Measurements from ENCODE around the gene KLK12.

The KLK12 gene

GRCh38 chr19:51065221-51065960 lies 30.6 kb upstream of the KLK12 start:
- Mint-ChIP-seq H3K27me3 (ENCODE audit: low read depth) (peaks cover 19% of the 10 kb centered on the region), H3K9me3 (no peaks in the 10 kb centered on the region), H3K27ac (no peak overlapping the region), H3K4me1 (ENCODE audit: low read depth) (no peaks in the 10 kb centered on the region), H3K36me3 (ENCODE audit: low read depth) (no peaks in the 10 kb centered on the region), H3K4me3 (peak overlapping the region; percentile 15)
- DNase-seq (ENCODE audit: low spot score) = no peak

DNA sequence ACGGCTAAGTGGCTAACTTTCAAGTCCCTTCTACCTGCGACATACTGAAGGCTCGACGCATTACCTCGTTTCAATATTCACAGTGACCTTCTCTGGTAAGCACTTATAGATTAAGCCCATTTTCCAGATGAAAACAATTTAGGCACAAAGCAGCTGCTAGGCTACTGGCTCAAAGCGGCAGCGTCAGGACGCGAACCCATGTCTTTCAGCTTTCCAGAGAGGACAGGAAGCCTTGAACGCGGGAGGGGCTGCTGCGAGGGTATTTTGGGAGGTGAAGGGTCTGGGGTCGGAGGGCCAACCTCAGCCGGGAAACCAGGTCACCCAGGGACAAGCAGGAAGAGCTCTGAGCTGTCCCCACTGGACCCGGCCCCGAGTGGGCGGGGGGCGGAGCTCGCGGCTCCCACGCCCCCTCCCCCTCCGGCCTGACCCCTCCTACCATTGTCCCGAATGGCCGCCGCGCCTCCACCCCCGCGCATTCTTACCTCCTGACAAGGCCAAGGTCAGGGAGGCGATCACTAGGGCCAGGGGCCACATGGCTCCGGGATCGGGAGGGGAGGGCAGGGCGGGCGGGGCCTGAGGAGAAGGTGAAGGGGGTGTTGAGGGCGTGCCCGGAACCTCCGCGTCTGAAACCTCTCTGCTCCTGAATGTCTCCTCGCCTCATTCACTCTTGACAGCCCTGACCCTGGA lies 29.9 kb upstream of the KLK12 start, which contains the start of gene KLK13:
Gene KLK13 (minus strand): TSS at position 559 of the 687 bp plus-strand sequence. CDS start 25 bp downstream, at position 534.
- H3K9me3 Mint-ChIP-seq = no peaks in the 10 kb centered on the region
- H3K4me1 Mint-ChIP-seq (ENCODE audit: low read depth) = no peaks in the 10 kb centered on the region
- peaks cover 19% of the 10 kb centered on the region for H3K27me3 Mint-ChIP-seq (ENCODE audit: low read depth)
- H3K4me3 Mint-ChIP-seq = peak within 1 kb of the TSS; percentile 15
- no peak within 1 kb of the TSS for H3K27ac Mint-ChIP-seq
- DNase-seq (ENCODE audit: low spot score) = no peak
- H3K36me3 Mint-ChIP-seq (ENCODE audit: low read depth) = no peaks in the 10 kb centered on the region

DNA sequence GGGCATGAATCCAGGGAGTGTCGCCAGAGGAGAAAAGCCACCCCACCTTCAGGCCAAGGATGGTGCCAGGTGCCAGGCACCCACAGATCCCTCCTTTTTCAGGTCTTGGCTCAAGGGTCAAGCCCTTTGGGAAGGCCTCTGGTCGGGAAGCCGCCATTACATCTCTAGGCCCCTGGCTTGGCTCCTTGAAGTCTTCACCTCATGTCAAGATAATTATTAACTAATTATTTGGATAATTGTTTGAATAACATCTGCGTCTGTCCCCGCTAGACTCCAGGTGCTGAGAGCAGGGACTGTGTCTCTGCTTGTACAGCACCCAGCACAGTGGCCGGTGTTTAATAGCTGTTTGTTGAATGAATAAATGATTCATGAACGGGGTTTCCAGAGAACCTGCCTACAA lies 28.9 kb upstream of the KLK12 start:
- Mint-ChIP-seq H3K4me3 (no peak overlapping the region), H3K9me3 (no peaks in the 10 kb centered on the region)

DNA sequence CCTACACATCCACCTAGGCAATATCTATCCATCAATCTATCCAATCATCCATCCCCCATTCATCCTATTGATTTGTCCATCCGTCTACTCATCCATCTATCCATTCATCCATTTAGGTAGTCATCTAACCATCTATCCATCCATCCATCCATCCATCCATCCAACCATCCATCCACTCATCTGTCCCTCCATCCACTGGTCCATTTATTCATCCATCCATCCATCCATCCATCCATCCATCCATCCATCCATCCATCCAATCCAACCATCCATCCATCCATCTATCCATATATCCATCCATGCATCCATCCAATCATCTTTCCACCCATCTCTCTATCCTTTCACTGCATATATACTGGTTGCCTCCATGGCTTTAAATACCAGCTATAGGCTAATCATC lies 26.2 kb upstream of the KLK12 start:
- Mint-ChIP-seq H3K4me1 (ENCODE audit: low read depth) (no peaks in the 10 kb centered on the region), H3K9me3 (no peaks in the 10 kb centered on the region), H3K36me3 (ENCODE audit: low read depth) (no peaks in the 10 kb centered on the region), H3K27me3 (ENCODE audit: low read depth) (peaks cover 13% of the 10 kb centered on the region), H3K4me3 (no peak overlapping the region), H3K27ac (no peak overlapping the region)
- no peak for DNase-seq (ENCODE audit: low spot score)

More for the DNA sequence above, 28.9 kb upstream of the KLK12 start:
- no peak for DNase-seq (ENCODE audit: low spot score)
- Mint-ChIP-seq H3K36me3 (ENCODE audit: low read depth) (no peaks in the 10 kb centered on the region), H3K27ac (no peak overlapping the region), H3K27me3 (ENCODE audit: low read depth) (peaks cover 19% of the 10 kb centered on the region), H3K4me1 (ENCODE audit: low read depth) (no peaks in the 10 kb centered on the region)

- no peak overlapping the region for H3K4me3 Mint-ChIP-seq
- H3K9me3 Mint-ChIP-seq = no peaks in the 10 kb centered on the region
- H3K27ac Mint-ChIP-seq = no peak overlapping the region
- no peaks in the 10 kb centered on the region for H3K4me1 Mint-ChIP-seq (ENCODE audit: low read depth)
- H3K36me3 Mint-ChIP-seq (ENCODE audit: low read depth) = no peaks in the 10 kb centered on the region
- DNase-seq (ENCODE audit: low spot score) = no peak
- peaks cover 13% of the 10 kb centered on the region for H3K27me3 Mint-ChIP-seq (ENCODE audit: low read depth)
These were observed 25.5 kb upstream of the KLK12 start for GRCh38 chr19:51060336-51060735.

DNA sequence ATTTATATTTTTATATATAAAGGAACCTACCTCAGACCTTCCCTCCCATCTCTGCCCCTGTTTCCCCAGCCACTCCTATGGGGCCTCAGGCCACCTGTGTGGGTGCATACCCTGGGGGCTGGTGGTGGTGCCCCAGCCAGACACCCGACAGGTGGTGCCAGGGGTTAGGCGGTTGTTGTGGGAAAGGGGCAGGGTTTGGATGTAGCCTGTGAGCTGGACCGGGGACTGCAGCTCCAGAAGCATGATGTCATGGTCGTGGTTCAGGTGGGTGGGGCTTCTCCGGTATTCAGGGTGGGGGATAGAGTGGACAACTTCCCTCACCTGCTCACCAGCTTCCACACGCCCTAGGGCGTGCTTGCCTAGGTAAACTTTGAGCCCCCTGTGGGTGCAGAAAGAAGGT lies 24.9 kb upstream of the KLK12 start:
- DNase-seq (ENCODE audit: low spot score) = no peak
- no peak overlapping the region for H3K4me3 Mint-ChIP-seq
- H3K36me3 Mint-ChIP-seq (ENCODE audit: low read depth) = no peaks in the 10 kb centered on the region
- no peaks in the 10 kb centered on the region for H3K9me3 Mint-ChIP-seq
- H3K27me3 Mint-ChIP-seq (ENCODE audit: low read depth) = peaks cover 13% of the 10 kb centered on the region
- no peak overlapping the region for H3K27ac Mint-ChIP-seq
- no peaks in the 10 kb centered on the region for H3K4me1 Mint-ChIP-seq (ENCODE audit: low read depth)

- H3K4me3 Mint-ChIP-seq = no peak overlapping the region
- no peak for DNase-seq (ENCODE audit: low spot score)
- no peaks in the 10 kb centered on the region for H3K4me1 Mint-ChIP-seq (ENCODE audit: low read depth)
- H3K9me3 Mint-ChIP-seq = no peaks in the 10 kb centered on the region
- H3K36me3 Mint-ChIP-seq (ENCODE audit: low read depth) = no peaks in the 10 kb centered on the region
- H3K27ac Mint-ChIP-seq = no peak overlapping the region
- H3K27me3 Mint-ChIP-seq (ENCODE audit: low read depth) = peaks cover 15% of the 10 kb centered on the region
These were observed 21.1 kb upstream of the KLK12 start for GRCh38 chr19:51055866-51056265.

DNA sequence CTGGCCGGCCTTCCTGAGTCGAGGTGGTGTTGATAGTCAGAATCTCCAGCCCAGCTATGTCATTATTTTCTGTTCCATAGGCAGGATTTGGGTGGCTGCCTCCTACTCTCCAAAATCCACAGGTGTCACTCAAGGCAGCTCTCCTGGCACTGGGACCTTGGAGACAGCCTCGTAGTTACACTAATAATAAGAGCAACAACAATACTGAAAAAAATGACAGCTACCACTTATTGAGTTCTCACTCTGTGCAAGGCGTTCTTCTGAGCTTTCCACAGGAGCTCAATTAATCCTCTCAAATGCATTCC lies 12.2 kb upstream of the KLK12 start:
- Mint-ChIP-seq H3K27ac (no peak overlapping the region), H3K9me3 (no peaks in the 10 kb centered on the region), H3K27me3 (ENCODE audit: low read depth) (peaks cover 9% of the 10 kb centered on the region), H3K36me3 (ENCODE audit: low read depth) (no peaks in the 10 kb centered on the region), H3K4me3 (no peak overlapping the region), H3K4me1 (ENCODE audit: low read depth) (no peaks in the 10 kb centered on the region)
- no peak for DNase-seq (ENCODE audit: low spot score)

- H3K36me3 Mint-ChIP-seq (ENCODE audit: low read depth) = no peaks in the 10 kb centered on the region
- H3K4me1 Mint-ChIP-seq (ENCODE audit: low read depth) = no peaks in the 10 kb centered on the region
- H3K4me3 Mint-ChIP-seq = no peak overlapping the region
- H3K27me3 Mint-ChIP-seq (ENCODE audit: low read depth) = peaks cover 9% of the 10 kb centered on the region
- H3K9me3 Mint-ChIP-seq = no peaks in the 10 kb centered on the region
- DNase-seq (ENCODE audit: low spot score) = no peak
- H3K27ac Mint-ChIP-seq = no peak overlapping the region
These were observed 9.5 kb upstream of the KLK12 start for GRCh38 chr19:51044327-51044726.

- no peak overlapping the region for H3K27ac Mint-ChIP-seq
- DNase-seq (ENCODE audit: low spot score) = no peak
- no peak overlapping the region for H3K4me3 Mint-ChIP-seq
- no peaks in the 10 kb centered on the region for H3K36me3 Mint-ChIP-seq (ENCODE audit: low read depth)
- no peaks in the 10 kb centered on the region for H3K9me3 Mint-ChIP-seq
- H3K27me3 Mint-ChIP-seq (ENCODE audit: low read depth) = peaks cover 9% of the 10 kb centered on the region
- no peaks in the 10 kb centered on the region for H3K4me1 Mint-ChIP-seq (ENCODE audit: low read depth)
These were observed 8.7 kb upstream of the KLK12 start for GRCh38 chr19:51043497-51043896.

- DNase-seq (ENCODE audit: low spot score) = no peak
- Mint-ChIP-seq H3K4me3 (no peak overlapping the region), H3K27ac (no peak overlapping the region), H3K9me3 (no peaks in the 10 kb centered on the region), H3K4me1 (ENCODE audit: low read depth) (no peaks in the 10 kb centered on the region), H3K27me3 (ENCODE audit: low read depth) (no peaks in the 10 kb centered on the region), H3K36me3 (ENCODE audit: low read depth) (no peaks in the 10 kb centered on the region)
These were observed 5.3 kb upstream of the KLK12 start for GRCh38 chr19:51040151-51040550.

DNA sequence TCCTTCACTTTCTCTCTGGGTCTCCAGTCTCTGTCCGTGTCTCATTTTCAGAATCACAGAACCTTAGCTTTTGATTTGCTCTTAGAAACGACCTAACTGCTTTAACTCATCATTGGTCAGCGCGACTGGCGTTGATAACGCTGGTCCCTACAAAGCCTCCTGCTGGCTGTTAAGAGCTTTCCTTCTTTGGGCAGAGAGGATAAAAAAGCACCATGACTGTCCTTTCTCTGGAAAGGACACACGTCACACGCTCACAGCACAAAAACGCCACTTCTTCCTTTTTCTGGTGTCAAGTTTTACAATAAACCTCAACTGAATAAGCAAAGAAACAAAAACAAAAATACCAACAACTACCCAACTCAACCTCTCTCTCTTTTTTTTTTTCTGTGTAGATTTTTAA lies 1.7 kb upstream of the KLK12 start:
- peaks cover 3% of the 10 kb centered on the region for H3K27me3 Mint-ChIP-seq (ENCODE audit: low read depth)
- H3K9me3 Mint-ChIP-seq = no peaks in the 10 kb centered on the region
- no peak overlapping the region for H3K4me3 Mint-ChIP-seq
- H3K4me1 Mint-ChIP-seq (ENCODE audit: low read depth) = no peaks in the 10 kb centered on the region
- no peak for DNase-seq (ENCODE audit: low spot score)
- no peak overlapping the region for H3K27ac Mint-ChIP-seq
- no peaks in the 10 kb centered on the region for H3K36me3 Mint-ChIP-seq (ENCODE audit: low read depth)

- Mint-ChIP-seq H3K36me3 (ENCODE audit: low read depth) (no peaks in the 10 kb centered on the region), H3K27me3 (ENCODE audit: low read depth) (peaks cover 3% of the 10 kb centered on the region)
- no peak for DNase-seq (ENCODE audit: low spot score)
These were observed 2.9 kb downstream of the KLK12 start for GRCh38 chr19:51031880-51032225.

DNA sequence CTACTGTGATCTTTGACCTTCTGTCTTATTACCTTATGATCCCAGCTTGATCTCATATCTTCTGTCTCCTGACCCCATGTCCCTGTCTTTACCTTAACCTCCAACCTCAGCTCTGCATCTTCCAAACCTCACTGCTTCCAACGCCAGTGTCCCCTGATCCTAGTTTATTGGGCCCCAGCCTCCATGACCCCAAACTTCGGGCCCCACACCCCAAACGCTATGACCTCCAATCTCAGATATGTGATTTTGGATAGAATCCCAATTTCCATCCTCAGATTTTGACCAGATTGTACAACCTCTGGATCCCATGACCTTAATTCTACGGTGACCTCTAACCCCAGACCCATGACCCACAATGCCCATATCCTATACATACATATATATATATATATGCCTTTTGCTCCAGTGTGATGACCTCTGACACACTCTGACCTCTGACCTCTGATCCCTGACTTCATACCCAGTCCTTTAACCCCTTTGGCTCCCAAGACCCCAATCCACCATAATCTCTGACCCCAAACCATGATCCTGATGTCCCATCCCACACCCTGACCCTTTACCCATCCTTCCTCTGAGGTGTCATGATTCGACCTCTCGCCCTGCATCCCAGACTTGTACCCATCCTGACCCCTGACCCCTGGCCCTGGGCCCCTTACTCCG lies 3.5 kb downstream of the KLK12 start:
- no peaks in the 10 kb centered on the region for H3K4me1 Mint-ChIP-seq (ENCODE audit: low read depth)
- no peak overlapping the region for H3K4me3 Mint-ChIP-seq
- no peaks in the 10 kb centered on the region for H3K9me3 Mint-ChIP-seq
- H3K27me3 Mint-ChIP-seq (ENCODE audit: low read depth) = peaks cover 6% of the 10 kb centered on the region
- no peak for DNase-seq (ENCODE audit: low spot score)
- no peak overlapping the region for H3K27ac Mint-ChIP-seq
- H3K36me3 Mint-ChIP-seq (ENCODE audit: low read depth) = no peaks in the 10 kb centered on the region

More at GRCh38 chr19:51031880-51032225, 2.9 kb downstream of the KLK12 start:
- H3K27ac Mint-ChIP-seq = no peak overlapping the region
- H3K4me3 Mint-ChIP-seq = no peak overlapping the region
- no peaks in the 10 kb centered on the region for H3K4me1 Mint-ChIP-seq (ENCODE audit: low read depth)
- H3K9me3 Mint-ChIP-seq = no peaks in the 10 kb centered on the region

Measured in T-helper 2 cell treated with Interferon-gamma antibody and Interleukin-4, amounts not matched to agents 5 μg/mL and 100 μg/mL, for 36 hours (primary cell).